GOT3 (cell line): ENCODE measurements around the gene SFSWAP.
"Not testable (repeated sequence)": the region's sequence is repeated elsewhere in the genome, so short reads cannot be mapped to it uniquely, and the experiment has no call there.

Experiments used
- DNase-seq: peaks from one replicate; lab custom pipeline; 2025; ENCODE audit warnings: mixed read lengths; lab: John Stamatoyannopoulos, UW

Gene SFSWAP

DNA sequence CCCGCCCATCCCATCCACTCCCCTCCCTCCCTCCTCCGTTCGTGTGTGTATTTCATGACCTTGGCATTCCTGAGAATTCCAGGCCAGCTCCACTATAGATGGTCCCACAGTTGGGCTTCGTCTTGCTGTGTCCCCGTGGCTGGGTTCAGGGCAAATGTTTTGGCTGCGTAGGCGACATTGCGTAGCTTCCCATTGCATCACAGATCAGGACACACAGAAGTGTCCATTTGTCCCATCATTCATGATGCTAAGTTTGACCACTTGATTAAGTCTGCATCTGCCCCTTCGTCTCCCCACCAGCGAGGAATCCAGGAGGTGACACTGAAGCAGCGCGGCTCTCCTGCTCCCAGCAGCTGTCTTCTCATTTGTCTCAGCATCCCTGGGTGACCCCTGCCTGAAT is 78.7 kb downstream of the SFSWAP start:
- DNase-seq, result no peak

- no peak for DNase-seq
Observed at GRCh38 chr12:131793243-131794022, 82.5 kb downstream of the SFSWAP start.

DNA sequence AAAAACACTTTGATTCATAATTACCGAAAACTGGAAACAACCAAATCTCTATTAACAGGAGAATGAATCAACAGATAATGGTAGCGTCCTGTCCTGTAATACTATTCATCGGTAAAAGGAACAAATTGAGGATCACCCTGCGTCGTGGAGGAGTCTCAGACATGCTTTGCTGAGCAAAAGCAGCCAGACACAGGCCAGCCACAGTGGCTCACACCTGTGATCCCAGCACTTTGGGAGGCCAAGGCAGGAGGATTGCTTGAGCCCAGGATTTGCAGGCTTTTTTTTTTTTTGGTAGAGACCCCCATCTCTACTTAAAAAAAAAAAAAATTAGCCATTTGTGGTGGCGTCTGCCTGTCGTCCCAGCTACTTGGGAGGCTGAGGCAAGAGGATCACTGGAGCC is 83.2 kb downstream of the SFSWAP start:
- no peak for DNase-seq

GRCh38 chr12:131794573-131794972 is 83.7 kb downstream of the SFSWAP start:
- DNase-seq, result no peak

DNA sequence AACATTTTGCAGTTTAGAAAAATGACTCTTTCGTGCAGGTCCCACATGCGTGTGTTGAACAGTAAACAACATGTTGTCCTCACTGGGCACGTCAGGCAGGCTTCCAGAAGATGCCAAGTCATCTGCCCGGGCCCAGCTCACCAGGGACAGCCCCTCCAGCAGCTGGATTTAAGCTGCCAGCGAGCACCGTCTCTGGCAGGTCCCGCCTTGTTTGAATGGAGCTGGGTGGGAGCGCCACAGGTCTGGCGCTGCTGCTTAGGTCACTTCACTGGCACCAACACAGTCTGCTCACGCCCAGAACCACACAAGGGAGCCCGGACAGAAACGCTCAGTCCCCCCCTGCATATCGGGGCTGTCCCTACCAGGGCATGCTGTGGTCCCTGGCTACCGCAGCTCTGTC is 84.2 kb downstream of the SFSWAP start:
- DNase-seq, result no peak

- DNase-seq, result no peak
Observed at GRCh38 chr12:131795690-131796410, 85.0 kb downstream of the SFSWAP start.

DNA sequence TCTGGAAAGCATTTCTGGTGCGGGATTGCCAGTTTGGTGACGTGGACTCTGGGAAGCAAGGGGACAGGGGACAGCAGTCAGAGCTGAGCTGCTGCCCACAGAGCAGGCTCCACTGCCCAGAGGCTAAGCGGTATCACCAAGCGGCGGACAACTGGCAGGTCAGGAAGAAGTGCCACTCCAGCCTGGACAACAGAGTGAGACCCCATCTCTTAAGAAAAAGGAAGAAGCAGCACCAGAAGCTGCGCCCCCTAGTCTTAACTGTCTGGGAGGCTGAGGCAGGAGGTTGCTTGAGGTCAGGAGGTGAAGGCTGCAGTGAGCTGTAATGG is 85.5 kb downstream of the SFSWAP start:
- no peak for DNase-seq

DNA sequence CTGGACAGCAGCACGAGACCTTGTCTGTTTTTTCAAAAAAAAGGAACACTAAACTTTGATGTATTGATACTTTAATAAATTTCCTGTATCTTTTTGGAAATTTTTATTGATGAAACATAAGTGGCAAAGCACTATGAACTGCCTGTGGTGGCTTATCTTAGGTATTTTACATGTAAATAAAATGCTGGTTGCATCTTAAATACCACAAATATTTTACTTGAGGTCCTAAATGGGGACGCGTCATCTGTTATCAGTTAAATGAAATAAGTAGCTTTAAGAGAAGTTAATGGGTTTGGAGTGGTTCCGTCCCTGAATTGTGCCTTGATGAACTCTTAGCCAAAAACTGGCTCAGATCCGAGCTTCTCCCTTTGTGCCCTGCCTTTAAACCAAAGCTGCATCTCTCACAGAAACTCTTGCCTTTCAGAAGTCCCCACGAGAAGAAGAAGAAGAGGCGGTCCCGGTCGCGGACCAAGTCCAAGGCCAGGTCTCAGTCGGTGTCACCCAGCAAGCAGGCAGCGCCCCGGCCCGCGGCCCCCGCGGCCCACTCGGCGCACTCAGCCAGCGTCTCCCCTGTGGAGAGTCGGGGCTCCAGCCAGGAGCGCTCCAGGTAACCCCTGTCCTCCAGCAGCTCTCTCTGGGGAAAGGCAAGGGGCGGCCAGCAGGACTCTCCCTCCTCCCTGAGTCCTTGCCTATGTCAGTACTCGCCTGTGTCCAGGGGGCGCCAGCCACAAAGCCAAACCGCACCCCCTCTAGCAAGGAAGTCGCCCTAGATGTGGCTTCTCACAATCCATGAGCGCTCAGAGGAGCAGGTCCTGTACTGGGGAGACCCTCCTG is 86.1 kb downstream of the SFSWAP start:
- no peak for DNase-seq

DNA sequence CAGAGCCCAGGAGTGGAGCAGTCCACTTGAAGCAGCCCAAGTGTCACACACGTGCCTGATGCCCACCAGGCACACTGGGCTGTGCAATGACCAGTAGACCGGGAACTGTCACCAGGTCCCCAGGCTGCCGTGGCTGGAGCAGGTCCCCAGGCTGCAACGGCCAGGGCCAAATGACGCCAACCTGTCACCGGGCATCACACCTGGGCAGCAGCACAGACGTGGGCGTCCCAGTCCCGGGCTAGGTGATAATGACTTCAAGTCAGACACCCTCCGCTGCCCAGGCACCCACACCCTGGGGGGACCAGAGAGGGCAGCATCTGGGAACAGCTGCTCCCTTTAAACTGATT is 86.7 kb downstream of the SFSWAP start:
- DNase-seq, result no peak

DNA sequence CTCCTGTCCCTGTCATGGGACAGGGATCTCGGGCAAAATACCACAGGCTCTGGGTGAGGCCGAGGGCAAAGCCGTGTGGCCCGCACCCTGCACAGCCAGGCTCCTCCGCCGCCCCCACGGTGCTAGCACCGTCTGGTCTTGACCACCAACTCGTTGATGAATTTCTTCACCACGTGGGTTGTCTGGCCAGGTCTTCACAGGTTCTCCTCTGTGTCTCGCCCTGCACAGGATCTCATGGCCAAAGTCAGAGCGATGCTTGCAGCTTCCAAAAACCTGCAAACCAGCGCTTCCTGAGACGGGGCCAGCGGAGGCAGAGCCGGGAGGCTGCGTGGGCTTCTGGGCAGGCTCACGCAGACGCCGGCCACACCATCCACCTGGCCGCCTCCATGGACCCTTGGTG is 88.3 kb downstream of the SFSWAP start:
- DNase-seq, result no peak

DNA sequence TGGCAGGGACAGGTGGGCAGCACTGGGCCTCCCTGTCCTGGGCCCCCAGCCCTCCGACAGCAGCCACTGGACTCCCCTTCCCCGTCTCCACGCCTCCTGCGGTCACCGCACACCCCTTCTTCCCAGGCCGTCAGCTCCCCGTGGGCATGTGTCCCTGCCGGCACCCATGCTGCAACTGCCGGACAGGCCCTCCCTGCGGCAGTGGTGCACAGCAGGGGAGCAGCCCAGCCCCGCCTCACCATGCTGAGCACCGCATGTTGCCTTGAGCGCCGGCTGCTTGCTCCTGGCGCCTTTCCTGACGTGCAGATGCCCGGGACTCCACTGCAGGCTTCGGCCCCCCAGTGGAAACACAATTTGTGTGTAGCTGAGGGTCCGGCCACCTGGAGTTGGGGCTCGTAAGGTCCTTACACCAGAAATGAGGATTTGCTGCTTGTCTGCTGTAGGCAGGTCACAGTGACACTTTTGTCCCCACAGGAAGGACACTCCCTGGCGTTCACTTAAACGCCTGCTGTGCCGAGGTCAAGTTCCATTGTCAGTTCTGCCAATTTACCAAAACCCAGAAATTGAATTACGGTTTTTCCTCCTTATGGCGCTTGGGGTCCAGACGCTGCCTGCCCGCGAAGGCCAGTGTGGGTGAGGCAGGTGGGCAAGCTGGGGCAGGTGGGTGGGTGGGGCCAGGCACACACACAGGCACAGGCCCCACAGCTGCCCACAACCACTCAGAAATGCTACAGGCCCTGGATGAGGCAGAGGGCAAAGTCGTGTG is 89.1 kb downstream of the SFSWAP start:
- no peak for DNase-seq

DNA sequence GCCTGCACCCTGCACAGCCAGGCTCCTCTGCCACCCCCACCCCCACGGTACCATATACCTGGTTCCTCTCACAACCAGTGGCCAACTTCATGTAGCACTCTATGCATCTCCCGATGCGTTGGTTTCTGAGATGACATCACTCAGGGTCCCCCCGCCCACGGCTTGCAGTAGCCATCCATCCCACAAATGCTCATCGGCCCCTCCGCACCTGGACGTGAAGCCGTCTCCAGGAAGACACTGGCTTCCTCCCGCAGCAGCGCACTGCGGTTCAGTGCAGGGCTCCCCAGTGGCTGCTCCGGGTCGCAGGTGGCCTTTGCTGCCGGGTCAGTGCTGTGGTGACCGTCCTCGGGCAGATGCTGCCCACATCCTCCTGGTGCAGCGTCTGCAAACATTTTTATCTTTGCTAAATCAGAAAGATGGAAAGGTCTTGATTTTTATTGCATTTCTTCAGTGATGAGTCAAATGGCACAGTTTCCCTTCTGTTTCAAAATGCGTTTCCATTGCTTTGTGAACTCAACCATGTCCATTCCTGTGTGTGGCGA is 89.8 kb downstream of the SFSWAP start:
- DNase-seq, result no peak

- no peak for DNase-seq
Observed at GRCh38 chr12:131801254-131801866, 90.5 kb downstream of the SFSWAP start.

GRCh38 chr12:131803961-131804521 is 93.2 kb downstream of the SFSWAP start:
- DNase-seq, result no peak

- no peak for DNase-seq
Observed at GRCh38 chr12:131805421-131805820, 94.5 kb downstream of the SFSWAP start.

DNA sequence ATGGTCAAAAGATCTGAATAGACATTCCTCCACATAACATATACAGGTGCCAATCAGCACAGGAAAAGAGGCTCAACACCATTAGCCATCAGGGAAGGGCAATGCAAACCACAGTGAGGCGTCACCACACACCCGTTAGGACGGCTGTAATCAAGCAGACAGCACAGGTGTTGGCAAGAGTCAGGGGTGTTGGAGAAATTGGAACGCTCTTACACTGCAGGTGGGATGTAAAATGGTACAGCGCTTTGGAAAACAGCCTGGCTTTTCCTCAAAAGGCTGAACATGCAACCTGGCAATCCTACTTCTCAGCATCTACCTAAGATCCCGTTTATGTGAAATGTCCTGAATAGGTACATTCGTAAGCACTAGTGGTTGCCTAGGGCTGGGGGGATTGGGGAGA is 95.8 kb downstream of the SFSWAP start:
- DNase-seq, result no peak

DNA sequence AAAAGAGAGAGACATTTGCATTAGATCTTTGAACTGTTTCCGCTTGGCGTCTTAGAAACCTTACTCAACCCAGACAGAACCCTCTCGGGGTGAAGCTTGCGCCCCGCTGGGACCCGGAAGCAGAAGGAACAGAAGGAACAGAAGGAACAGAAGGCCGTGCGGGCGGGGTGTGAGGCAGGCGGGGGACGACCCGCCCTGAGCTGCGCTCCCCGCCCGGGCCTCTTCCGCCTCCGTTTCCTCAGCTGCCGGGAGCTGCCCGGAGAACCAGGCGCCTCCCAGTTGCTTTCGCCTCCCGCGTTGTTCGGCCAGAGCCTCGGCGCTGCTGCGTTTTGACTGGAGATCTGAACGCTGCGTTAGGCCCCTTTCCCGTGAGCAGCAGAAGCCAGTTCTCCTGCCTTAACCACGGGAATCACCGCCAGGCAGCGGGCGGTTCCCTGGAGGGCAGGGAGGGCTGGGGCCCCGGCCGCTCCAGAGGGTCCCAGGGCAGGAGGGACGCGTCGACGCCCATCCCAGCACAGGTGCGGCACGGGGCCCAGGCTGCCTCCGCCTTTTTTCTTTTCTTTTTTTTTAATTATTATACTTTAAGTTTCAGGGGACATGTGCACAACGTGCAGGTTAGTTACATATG is 98.0 kb downstream of the SFSWAP start:
- no peak for DNase-seq

DNA sequence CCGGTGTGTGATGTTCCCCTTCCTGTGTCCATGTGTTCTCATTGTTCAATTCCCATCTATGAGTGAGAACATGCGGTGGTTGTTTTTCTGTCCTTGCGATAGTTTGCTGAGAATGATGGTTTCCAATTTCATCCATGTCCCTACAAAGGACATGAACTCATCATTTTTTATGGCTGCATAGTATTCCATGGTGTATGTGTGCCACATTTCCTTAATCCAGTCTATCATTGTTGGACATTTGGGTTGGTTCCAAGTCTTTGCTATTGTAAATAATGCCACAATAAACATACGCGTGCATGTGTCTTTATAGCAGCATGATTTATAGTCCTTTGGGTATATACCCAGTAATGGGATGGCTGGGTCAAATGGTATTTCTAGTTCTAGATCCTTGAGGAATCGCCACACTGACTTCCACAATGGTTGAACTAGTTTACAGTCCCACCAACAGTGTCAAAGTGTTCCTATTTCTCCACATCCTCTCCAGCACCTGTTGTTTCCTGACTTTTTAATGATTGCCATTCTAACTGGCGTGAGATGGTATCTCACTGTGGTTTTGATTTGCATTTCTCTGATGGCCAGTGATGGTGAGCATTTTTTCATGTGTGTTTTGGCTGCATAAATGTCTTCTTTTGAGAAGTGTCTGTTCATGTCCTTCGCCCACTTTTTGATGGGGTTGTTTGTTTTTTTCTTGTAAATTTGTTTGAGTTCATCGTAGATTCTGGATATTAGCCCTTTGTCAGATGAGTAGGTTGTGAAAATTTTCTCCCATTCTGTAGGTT is 98.8 kb downstream of the SFSWAP start:
- DNase-seq, result not testable (repeated sequence)

GRCh38 chr12:131810726-131811125 is 99.8 kb downstream of the SFSWAP start:
- no peak for DNase-seq

- DNase-seq, result no peak
Observed at GRCh38 chr12:131815131-131815530, 104.2 kb downstream of the SFSWAP start.
